Ovary (tissue), 3 donors: ENCODE results near the gene TRIM32.

Source experiments
- CTCF ChIP-seq, 3 donors: fragments of 450-650 bp in 2 of 3; fragments of 200-600 bp in 1 of 3; IDR thresholded peaks; one replicate each; pipeline versions ENCODE4 v1.5.1 to v1.8.0; 2016 to 2022; ENCODE audit warnings: antibody characterized with exemption in 3 of 3, mild to moderate bottlenecking in 1 of 3
- POLR2A ChIP-seq: fragments of 450-650 bp; IDR thresholded peaks from one replicate; pipeline ENCODE4 v1.6.1; 2017; ENCODE audit warnings: antibody characterized with exemption, mild to moderate bottlenecking, moderate library complexity
- donor health status: DM: no; HTN: no; CAD: no.

GRCh38 chr9:116685166-116685565 is 1.9 kb upstream of the TRIM32 start:
- no peak for TF ChIP-seq CTCF (IDR thresholded peaks at IDR 0.05)
- no peak for TF ChIP-seq POLR2A
